HG02623 (cell line): ENCODE results near the gene ERRFI1.
"Not testable (repeated sequence)": the region's sequence is repeated elsewhere in the genome, so short reads cannot be mapped to it uniquely, and the experiment has no call there.

Experiments used
- ATAC-seq: cut with Tn5 transposase; IDR thresholded peaks from one replicate; pipeline ENCODE4 v1.9.1; 2021; ENCODE audit warnings: moderate library complexity; ENCODE audit not compliant: unreplicated experiment

ERRFI1 gene, protein sequence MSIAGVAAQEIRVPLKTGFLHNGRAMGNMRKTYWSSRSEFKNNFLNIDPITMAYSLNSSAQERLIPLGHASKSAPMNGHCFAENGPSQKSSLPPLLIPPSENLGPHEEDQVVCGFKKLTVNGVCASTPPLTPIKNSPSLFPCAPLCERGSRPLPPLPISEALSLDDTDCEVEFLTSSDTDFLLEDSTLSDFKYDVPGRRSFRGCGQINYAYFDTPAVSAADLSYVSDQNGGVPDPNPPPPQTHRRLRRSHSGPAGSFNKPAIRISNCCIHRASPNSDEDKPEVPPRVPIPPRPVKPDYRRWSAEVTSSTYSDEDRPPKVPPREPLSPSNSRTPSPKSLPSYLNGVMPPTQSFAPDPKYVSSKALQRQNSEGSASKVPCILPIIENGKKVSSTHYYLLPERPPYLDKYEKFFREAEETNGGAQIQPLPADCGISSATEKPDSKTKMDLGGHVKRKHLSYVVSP

DNA sequence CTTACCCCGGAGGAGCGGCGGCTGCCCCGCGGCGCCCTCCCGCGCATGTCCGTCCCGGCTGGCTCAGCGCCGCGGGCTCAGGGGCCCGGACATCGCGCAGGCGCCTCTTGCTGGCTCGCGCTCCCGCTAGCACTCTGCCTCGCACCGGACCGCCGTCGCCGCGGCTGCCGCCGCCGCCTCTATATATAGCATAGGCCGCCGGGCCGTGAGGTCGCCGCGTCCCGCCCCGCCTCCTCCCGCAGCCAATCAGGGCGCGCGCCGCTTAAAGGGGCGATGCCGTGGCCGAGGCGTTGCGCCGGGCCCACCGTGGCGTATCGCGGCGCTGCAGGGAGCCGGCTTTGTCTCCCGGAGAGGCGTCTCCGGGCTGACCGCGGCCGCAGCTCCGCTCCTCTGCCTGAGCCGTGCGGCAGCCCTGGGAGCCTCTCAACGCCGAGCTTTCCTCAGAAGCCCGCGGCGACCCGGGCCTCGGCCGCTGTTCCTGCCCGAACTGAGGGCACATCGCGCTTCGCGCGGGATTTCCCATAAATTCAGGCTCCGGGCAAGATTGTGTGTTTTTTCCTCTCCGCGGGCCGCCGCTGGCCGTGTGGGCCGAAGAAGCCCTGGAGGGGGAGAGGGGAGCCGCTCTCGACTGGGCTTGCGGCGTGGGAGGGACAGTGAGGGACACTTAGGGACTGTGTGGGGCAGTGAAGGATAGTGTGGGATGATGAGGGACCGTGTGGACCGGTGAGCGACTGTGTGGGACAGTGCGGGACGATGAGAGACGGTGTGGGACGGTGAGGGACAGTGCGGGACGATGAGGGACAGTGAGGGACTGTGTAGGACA, at the start of gene ERRFI1:
TSS of gene ERRFI1 (minus strand) at position 157 of the 823 bp plus-strand sequence. CDS start 10,690 bp downstream, outside the sequence.
- no peak for ATAC-seq

DNA sequence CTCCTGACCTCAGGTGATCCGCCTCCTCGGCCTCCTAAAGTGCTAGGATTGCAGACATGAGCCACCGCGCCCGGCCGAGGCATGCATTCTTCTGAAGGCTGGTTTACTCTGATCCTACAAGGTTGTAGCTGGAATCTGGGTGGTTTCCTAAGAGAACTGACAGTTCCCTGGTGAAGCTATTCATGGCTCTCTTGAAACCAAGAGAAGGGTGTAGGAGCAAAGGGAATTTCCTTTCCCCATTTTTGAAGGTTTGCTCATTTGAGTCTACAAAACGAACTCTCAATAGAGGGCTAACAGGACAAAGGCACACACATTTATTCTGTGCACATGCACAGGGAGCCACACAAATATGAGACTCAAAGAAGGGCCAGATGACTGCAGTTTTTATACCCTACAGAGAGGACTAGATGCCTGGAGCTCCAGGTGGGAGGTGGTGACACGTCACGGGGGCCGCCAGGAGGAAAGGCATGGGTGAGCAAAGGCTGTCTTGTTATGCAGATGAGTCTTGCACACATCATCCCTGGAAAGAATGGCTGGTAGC, 49.5 kb upstream of the ERRFI1 start:
- ATAC-seq: no peak

DNA sequence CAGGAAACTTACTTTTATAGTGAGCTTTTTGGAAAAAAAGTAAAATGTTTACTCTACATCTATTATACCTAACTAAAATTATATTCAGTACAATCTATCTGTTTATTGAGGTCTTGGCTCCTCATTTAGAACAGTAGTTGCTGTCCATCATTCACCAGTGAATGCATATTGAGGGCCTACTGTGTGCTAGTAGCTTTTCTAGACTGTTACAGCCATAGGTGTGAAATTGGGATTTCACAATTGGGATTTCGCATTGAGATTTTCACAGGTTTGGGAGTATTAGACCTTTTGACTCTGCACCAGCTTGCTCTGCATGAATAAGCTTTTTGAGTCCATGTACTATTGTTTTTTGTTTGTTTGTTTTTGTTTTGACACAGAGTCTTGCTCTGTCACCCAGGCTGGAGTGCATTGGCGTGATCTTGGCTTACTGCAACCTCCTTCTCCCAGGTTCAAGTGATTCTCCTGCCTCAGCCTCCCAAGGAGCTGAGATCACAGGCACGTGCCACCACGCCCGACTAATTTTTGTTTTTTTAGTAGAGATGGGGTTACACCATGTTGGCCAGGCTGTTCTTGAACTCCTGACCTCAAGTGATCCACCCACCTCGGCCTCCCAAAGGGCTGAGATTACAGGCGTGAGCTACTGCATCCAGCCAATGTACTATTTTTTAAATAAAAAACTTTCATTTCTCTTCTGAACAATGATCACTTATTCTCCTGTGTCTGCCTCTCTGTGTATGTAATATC, 47.2 kb upstream of the ERRFI1 start:
- no peak for ATAC-seq

DNA sequence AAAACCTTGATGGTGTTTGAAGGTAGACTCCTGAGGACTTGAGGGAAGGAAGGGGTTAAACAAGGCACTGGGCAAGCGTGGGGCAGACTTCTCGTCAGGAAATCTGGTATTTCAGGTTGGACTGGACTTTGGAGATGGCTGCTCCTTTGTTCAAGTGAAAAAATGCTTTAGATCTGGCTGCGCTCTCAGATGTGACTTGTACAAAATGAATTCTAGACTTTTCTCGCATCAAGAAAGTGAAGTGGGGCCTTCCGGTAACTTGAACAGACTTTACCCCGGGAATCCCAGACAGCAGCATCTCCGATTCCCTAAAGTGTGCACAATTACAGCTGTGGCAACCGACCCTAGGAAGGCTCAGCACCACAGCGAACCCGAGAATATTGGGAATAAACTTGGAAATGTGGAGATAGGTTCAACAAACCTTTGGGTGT, 44.3 kb upstream of the ERRFI1 start:
- no peak for ATAC-seq

DNA sequence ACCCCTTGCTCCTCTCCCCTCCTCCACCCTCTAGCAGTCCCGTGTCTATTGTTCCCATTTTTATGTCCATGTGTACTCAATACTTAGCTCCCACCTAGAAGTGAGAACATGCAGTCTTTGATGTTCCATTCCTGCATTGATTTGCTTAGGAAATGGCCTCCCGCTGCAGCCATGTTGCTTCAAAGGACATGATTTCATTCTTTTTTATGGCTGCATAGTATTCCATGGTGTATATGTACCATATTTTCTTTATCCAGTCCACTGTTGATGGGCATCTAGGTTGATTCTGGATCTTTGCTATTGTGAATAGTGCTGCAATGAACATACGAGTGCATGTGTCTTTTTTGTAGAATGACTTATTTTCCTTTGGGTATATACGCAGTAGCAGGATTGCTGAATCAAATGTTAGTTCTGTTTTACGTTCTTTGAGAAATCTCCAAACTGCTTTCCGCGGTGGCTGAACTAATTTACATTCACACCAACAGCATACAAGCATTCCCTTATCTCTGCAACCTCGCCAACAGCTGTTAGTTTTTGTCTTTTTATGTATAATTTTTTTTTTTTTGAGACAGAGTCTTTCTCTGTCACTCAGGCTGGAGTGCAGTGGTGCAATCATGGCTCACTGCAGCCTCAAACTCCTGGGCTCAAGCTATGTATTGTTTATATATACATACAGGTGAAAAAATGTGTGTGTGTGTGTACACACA, 43.7 kb upstream of the ERRFI1 start:
- ATAC-seq: not testable (repeated sequence)

DNA sequence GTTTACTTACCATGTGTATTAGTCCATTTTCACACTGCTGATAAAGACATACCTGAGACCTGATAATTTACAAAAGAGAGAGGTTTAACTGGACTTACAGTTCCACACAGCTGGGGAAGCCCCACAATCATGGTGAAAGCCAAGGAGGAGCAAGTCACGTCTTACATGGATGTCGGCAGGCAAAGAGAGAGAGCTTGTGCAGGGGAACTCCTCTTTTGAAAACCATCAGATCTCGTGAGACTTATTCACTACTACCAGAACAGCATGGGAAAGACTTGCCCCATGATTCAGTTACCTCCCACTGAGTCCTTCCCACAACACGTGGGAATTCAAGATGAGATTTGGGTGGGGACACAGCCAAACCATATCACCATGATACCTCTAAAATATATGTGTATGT, 39.3 kb upstream of the ERRFI1 start:
- ATAC-seq: no peak

DNA sequence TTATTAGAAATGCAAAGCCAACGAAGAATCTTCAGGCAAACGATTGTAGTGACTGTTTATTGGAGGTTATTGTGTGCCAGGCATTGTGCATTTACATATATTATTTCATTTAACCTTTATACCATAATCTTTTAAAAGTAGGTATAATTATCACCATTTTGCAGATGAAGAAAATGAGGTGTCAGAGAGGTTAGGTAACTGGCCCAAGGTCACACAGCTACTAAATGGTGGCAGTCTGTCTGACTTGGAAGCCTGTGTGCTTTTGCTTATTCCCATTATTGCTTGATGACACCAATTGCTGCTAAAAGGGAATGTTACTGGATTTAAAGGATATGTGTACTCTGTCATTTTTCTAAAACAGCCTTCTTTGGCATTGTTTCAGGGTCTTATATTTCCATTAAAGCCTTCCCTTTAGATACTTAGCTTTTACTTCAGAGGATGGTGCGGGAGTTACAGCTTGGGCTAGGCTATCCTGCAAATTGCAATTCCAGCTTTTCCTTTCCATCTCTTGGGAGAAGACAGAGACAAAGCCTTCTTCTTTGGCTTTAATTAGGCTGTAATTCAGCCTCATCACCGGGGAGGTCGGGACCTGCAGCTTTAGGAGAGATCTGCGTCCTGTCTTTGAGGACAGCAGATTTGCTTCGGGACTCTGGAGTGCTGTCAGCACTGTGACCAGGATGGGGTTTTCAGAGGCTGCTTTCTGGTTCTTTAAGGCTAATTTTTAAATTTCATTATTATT, 37.4 kb upstream of the ERRFI1 start:
- no peak for ATAC-seq

DNA sequence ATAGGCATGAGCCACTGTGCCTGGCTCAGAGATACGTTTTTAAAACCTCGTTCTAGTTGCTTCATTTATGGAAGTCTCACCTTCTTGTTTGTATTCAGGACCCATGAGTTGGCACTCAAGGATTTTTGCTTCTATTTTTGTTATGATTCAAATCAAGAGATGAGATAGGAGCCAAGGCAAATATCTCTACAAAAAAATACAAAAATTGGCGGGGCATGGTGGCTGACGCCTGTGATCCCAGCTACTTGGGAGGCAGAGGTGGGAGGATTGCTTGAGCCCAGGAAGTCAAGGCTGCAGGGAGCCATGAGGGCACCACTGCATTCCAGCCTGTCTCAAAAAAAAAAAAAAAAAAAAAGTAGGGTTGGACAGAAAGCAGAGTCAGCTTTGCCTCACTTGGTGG, 36.8 kb upstream of the ERRFI1 start:
- no peak for ATAC-seq

DNA sequence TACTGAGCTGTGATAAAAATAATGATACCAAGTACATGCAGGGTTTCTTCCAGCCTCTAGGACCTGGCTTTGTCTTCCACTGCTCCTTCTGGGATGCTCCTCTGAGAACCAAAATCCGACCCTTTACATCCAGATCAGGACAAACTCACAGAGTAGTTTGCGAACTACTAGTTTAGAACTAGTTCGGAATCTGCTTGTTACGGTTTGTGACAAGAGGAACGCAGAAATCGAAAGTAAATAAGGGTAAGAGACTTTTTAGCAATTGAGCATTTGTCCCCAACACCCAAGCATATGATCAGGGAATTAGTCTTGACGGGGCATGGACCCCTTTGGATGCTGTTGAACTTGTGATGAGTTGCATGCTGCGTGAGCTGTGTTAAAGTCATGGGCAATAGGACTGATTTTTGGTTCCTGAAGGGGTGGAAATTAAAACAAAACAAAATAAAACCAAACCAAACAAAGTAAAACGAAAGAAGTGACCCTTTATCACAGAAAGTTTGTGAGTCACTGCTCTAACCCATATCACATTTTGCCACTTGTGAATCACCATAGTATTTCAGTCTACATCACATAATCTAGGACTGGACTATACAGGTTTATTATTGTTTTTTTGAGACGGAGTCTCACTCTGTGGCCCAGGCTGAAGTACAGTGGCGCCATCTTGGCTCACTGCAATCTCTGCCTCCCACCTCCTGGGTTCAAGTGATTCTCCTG, 35.7 kb upstream of the ERRFI1 start:
- ATAC-seq: no peak

DNA sequence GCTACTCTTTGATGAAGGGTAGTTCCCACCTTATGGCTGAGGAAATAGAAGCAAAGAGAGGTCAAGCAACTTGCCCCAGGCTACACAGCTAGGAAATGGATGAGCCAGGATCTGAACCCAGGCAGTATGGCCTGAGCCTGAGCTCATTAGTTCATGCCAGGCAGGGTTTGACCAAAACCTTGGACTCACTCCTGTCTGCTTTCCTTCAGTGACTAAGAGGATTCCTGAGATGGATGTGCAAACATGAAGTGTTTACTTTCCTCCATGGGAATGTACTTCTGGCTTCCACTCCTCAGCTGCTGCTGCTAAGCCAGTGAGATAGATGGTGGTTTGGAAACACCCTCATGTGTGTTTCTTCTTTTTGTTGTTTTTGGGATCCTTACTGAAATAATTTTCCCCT, 35.1 kb upstream of the ERRFI1 start:
- no peak for ATAC-seq

DNA sequence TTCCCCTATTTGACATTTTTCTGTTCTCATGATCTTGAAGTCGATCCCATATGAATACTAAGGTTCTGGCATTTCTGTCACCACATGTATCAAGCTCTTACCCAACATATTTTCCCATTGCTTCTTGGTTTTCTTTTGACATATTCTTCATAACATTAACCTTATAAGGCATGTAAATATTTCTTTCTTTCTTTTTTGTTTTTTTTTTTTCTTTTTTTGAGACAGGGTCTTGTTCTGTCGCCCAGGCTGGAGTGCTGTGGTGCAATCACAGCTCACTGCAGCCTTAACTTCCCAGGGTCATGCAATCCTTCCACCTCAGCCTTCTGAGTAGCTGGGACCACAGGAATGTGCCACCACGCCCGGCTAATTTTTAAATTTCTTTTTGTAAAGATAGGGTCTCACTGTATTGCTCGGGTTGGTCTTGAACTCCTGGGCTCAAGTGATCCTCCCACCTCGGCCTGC, 33.1 kb upstream of the ERRFI1 start:
- ATAC-seq: no peak

DNA sequence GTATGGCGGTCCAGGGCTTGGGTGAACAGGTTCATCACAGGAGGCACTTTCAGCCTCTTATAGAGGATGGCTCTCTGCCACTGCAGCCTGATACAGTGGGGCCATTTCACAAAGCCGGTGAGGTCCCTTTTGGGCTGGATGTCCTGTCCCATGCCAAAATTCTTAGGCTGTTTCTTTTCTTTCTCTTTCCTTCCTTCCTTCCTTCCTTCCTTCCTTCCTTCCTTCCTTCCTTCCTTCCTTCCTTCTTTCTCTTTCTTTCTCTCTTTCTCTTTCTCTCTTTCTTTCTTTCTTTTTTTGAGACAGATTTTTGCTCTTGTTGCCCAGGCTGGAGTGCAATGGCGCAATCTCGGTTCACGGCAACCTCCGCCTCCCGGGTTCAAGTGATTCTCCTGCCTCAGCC, 31.7 kb upstream of the ERRFI1 start:
- ATAC-seq: not testable (repeated sequence)

DNA sequence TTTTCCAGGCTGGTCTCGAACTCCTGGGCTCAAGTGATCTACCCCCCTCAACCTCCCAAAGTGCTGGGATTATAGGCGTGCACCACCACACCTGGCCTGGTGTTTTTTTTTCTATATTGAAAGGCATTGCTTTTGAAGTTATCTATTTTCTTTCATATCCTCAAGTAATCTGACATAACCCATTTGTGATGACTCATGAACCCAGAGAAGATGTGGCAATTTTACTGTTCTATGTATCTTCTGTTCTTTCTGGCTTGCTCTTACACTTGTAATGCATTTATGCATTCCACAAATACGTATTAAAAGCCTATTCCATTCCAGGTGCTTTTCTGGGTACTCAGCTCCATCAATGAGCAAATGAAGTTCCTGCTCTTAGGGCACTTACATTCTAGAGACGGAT, 29.9 kb upstream of the ERRFI1 start:
- ATAC-seq: no peak

DNA sequence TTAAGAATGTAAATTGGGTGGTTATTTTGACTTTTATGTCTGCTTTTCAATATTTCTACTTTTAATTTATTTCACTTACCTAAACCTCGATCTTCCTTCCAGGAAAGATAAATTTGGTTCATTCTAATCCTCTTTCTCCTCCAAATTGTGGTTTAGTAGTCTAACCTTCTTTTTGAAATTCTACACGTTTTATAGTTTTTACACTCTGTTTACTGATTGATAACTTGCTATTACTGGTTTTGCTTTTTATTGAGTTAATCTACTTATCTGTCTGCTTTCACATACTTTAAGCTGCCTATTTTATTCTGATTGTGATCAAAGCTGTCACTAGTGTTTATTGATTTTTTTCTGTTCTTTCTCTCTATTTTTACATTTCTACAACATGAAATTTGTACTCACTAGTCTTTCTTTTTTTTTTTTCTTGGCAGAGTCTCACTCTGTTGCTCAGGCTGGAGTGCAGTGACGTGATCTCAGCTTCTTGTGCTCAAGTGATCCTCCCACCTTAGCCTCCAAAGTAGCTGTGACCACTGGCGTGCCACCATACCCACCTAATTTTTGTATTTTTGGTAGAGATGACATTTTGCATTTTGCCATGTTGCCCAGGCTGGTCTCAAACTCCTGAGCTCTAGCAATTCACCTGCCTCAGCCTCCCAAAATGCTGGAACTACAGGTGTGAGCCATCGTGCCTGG, 27.9 kb upstream of the ERRFI1 start:
- ATAC-seq: no peak

DNA sequence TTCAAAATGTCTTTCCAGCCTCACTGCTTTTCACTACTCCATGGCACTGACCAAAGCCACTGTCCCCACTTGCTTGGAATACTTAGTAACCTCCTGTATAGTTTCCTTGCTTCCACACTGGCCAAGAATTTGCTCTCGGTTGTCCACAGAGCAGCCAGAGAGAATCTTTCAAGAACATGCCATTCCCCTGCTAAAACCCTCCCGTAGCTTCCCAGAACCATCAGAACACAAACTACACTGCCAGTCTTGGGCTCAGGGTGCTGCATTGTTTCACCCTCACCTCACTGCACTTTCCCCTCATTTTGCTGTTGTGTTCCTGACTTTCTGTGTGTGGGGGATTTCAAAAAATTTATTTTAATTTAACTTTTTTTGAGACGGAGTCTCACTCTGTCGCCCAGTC, 25.5 kb upstream of the ERRFI1 start:
- no peak for ATAC-seq

DNA sequence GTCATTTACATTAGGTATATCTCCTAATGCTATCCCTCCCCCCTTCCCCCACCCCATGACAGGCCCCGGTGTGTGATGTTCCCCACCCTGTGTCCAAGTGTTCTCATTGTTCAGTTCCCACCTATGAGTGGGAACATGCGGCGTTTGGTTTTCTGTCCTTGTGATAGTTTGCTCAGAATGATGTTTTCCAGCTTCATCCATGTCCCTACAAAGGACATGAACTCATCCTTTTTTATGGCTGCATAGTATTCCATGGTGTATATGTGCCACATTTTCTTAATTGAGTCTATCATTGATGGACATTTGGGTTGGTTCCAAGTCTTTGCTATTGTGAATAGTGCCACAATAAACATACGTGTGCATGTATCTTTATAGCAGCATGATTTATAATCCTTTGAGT, 23.1 kb upstream of the ERRFI1 start:
- ATAC-seq: not testable (repeated sequence)

DNA sequence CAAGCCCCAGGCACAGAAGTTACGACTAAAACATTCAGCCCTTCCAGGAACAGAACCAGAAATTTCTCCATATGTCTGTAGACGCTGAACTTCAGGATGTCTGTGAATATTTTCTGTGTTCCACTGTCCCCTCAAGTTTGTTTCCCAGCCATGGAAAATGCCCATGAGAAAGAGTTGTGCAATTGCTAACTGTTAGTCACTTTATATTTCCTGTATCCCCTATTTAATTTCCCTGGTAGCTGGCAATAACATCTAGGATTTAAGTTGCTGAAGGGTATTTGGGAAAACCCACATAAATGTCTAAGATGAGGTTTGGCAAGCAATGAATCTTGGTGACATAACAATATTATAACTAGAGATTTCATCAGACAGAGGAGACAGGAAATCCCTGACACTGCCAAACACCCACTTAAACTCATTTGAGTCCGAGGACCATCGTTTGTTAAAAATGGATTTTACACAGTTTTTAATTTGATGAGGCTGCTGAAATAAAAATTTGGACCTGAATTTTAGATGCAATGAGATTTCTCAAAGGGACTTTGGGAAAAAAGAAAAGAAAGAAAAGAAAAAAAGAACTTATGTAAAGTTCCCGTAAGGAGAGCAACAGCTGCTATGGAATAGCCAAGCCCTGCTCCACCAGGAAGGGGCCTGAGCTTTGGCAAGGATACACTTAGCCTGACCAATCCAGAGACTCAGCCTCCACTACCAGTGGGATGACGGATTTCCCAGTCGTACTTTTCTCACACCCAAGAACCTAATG, 21.8 kb upstream of the ERRFI1 start:
- ATAC-seq: no peak

DNA sequence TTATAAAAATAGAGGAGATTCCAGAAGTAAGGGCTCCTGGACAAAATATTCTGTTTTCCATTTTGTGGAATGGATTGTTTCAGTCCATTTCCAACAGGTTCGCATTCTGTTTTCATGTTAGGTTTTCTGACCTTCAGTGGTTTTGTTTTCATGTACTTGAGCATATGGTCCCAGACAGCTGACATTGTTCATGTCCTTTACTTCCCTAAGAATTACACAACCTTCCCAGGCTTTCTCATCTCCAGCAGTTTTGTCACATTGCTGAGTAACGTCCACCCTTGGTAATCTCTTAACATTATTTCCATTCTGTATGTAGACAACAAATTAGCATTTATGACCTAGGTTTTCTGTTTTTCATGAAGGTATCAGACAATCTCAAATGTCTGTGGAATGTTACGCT, 21.0 kb upstream of the ERRFI1 start:
- ATAC-seq: no peak
